HG02798 (cell line): ENCODE data around the gene TENM4.
A peak's percentile ranks its signal among the peaks of the same experiment; 100 is the strongest.

Experiments
- ATAC-seq: cut with Tn5 transposase; IDR thresholded peaks from one replicate; pipeline ENCODE4 v1.9.1; 2021; ENCODE audit warnings: mild to moderate bottlenecking; ENCODE audit not compliant: unreplicated experiment, poor library complexity

Gene TENM4

DNA sequence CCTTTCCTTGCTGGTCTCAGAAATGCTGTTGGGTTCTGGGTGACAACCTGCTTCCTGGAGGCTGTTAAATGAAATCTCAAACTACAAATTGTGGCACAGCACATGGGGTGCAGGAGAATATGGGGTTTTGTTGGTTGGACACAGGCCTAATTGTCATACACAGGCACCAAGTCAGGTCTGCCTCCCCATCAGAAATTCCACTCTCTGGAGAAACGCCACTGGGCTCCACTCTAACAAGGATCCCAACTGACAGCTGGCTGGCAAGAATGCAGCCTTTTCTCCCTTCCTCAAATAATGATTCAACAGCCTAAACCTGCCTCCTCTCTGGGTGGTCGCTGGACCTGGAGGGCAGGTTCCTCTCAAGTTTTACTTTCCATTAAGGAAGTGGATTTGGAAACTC is 688.3 kb downstream of the TENM4 start:
- no peak for ATAC-seq

DNA sequence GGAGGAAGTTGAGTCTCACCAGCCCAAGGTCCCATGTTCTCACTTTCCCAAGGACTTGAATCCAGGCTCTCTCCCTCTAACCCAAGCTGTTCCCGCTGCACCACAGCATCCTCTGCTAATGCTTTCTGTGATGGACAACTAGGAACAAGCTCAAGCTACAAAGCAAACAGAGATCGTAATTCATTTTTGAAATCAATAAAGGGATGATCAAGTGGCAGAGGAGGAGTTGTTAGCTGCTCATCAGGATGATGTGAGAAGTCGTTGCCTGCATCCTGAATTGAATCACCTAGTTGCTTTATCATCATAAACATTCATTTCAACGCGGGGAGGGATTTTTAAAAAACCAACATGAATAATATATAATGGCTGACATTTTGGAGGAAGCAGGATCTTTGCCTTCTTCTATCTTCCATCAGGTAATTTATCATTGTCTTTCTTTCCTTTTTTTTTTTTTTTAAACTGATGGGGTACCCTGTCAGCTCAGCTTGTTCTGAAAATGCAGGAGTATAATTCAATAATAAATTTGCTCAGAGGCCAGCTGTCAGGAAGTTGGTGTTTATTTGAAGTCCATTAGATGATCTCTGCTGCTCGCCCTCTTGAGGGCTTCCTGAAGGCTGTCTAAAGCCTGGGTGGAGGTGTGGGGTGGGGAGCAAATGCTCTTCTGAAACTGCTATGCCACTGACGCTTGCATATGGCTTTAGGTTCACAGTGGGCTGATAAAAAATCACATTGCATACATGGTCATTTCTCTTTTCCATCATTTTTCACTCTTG is 691.7 kb downstream of the TENM4 start:
- no peak for ATAC-seq

DNA sequence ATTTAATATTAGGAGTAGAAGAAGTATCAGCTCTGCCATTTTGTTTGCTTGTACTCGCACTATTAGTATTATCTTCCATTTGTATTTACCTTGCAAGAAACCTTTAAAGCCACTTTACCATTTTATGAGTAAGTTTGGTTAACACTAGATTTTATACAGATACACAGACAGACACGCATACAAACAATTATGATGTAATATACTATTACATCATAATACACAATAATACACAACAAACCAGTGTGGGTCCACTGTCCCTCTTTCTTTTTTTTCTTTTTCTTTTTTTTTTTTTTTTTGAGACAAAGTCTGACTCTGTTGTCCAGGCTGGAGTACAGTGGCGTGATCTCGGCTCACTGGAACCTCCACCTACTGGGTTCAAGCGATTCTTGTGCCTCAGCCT is 695.9 kb downstream of the TENM4 start:
- ATAC-seq, result no peak

DNA sequence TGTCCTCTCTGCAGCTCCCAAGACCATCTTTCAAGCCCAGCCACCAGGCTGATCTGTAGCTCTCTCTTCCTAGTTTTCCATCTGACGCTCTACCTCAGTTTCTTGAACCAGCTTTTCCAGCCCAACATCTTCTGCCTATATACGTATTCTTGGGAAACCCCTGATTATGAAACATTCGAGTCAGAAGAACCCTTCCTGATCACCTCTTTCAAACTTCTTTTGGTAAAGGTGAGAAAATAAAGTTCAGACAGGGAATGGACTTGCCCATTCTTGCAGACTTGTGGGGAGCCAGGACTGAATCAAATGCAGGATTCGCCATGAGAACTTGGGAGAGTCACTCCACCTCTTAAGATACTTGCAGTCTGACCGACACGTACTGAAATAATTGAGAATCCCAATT is 696.6 kb downstream of the TENM4 start:
- ATAC-seq, result no peak

DNA sequence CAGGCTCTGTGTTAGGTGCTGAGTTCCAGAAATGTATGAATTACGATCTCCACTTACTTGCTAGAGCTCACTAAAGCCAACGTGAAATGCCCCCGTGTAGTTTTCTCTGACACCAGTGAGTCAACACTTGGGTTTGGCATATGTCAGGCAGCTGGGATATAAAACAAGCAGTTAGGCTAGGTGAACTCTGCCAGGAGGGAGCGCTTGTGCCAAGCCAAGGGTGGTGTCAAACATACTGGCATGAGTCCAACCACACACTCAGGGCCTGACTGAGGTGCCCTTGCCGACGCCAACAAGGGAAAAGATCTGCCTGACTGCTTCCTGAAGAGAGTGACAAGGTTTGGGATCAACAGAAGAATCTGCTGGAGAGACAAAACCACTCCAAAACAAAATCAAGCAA is 698.4 kb downstream of the TENM4 start:
- no peak for ATAC-seq

DNA sequence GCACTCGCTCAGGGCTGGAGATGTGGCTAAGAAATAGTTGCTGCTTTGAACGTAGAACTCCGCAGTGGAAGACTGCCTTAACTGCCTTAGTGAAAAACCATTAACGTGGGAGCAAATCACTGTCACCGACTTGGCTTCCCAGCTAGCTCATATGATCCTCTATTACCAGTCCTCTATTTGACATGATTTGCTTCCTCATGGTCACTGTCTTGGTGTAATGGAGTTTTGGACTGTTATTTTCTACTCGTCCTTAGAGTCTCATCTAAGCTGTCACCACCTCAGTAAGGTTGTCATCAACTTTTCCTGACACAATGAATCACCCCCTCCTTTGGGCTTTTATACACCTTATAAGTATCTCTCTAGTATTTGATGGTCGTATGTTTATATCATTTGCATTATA is 699.1 kb downstream of the TENM4 start:
- no peak for ATAC-seq

DNA sequence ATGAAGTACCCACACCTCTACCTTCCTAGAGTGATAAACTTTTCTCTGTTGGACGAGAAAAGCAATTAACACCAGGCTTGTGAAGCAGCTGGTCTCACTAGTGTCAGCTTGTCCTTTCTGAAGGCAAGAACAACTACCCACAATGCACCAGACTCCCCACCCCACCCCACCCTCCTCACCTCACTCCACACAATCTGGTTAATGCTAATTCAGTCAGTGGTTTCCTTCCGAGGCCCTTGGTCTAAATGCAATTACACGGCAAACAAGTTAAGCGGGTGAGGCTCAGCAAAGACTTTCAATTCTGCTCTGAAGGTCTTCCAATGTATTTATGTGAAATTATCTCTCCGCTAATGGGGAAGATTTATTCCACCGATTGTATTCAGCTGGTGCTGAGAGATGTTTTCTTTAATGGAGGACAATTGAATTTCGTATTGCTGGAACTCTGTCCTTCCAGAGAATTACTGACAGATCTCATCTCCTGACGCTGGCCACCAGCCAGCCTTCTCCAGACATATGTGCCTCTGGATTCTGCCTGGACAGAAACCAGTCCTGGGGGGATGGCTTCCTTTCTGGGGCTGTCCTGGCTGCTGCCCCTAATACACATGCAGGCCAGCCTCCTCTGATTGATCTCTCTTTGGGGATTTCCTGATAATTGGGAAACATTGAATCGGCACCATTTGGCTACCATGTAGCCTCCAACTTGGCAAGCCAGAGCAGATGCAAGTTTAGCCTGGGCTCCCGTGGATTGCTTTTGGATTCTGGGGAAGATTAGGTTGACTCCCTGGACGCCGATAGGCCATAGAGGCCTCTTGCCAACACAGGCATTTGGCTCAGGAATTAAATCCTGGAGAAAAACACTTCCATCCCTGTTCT is 700.4 kb downstream of the TENM4 start:
- no peak for ATAC-seq

DNA sequence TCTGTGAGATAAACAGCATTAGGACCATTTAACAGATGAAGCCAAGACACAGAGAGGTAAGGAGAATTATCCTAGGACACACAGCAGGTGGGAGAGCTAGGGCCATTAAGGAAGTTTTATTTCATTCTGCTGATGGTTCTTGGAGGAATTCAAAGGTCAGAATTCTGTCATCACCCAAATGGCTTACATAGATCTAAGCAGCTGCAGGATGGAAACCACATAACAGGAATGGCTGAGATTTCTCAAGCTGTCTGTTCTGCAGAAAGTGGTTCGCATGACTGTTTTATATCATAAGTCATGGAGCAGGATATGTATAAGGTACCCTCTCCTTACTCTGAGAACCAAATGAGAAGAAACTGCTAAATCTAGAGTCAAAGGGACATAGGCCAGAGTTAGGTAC is 702.9 kb downstream of the TENM4 start:
- ATAC-seq, result no peak

DNA sequence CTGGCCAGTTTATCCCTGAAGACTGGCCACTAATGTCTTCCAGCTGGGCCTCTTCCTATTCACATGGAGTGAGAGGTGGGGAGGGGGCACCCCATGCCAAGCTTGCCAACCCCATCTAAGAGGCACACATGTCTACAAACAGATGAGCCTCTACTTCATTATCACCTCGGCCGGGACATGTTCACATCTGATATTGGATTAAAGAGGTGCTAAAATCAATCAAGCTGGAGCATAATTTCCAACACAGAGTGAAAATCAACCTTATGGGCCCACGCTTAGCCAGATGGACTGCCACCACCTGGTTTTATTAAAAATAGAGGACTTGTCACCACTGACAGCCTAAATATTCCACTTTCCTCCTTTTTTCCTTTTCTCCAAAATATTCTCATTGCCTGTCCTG is 703.5 kb downstream of the TENM4 start:
- no peak for ATAC-seq

DNA sequence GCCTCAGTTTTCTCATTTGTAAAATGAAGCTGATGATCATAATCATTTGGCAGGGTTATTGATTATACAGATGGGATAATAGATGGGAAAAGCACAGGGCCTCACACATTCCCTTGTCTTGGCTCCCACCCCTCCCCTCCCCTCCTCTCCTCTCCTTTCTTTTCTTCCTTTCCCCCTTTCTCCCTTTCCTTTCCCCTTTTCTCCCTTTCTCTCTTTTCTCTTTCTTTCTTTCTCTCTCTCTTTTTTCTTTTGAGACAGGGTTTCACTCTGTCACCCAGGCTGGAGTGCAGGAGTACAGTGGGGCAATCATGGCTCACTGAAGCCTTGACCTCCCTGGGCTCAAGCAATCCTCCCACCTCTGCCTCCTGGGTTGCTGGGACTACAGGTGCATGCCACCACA is 705.1 kb downstream of the TENM4 start:
- no peak for ATAC-seq

DNA sequence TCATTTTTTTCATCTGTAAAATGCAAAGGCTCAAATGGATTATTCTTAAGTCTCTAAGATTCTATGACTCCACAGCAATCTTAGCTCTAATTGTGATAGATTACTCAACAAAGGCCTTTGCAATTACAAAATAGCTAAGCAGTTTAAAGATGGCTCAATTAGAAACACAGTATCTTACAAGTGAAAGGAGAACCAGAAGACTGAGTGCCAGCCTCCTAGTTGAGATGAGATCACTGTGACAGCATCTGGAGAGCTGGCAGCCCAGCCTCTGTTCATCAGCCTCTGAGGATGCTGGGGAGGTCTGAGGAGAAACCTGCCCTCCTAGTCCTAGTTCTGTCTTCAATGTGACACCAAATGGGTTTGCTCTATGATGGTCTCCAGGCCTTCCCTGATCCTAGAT is 707.8 kb downstream of the TENM4 start:
- no peak for ATAC-seq

DNA sequence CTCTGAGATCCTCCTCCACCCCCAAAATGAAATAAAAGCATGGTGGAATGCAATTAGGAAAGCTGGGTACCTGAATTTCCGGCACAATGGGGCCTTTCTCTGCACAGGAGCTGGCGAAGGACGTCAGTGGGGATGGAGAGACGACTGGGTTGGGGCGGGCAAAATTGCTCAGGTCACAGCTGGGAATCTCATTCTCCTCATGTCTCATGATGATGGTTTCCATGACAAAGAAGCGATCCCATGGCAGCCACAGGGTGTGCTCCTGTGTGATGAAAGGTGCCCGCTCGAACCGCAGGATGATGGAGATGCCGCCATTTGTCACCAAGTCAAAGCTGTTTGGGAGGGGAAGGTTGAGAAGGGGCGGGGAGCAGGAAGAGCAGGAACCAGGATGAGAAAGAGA is 708.6 kb downstream of the TENM4 start:
- ATAC-seq, result no peak

DNA sequence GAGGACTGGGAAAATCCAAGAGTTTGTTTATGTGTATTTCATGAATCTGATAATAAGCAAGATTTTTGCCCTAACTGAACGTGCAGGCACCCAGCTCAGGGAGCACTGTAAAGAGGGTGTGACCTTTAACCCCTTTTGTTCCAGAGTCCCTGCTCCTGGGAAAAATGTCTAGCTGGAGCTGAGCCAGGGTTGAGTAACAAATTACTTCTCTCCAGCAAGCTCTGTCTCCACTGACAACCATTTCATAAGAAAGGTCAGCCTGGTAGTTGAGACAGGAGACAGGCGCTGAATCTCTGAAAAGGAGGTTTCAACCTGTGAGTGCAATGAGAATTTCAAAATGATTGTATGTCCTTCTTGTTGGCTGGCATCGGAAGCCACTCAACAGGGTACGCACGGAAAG is 709.8 kb downstream of the TENM4 start:
- ATAC-seq, result no peak

DNA sequence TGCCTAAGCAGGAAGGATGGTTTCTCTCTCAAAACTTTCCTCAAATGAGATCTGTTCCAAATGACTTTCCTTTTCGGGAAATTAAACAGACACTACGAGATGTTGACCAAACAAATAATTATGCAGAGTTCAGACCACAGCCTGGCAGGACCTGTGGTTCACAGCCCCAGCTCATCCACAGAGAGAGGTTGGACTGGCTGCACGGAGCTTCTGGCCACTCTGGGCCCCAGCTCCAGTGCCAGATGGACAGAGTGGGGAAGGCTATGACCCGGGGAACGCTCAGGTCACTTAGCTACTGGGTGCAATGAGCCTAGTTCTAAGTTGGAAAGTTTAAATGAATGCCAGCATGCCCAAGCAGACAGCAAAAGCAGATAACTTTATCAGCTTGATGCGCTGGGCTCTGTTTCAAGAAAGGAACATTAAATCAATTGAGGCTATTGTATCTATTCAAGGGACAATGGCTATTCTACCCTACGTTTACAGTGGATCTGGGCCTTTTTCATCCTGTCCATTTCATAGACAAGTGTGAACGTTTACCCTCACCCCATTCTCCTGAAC is 710.5 kb downstream of the TENM4 start:
- no peak for ATAC-seq

DNA sequence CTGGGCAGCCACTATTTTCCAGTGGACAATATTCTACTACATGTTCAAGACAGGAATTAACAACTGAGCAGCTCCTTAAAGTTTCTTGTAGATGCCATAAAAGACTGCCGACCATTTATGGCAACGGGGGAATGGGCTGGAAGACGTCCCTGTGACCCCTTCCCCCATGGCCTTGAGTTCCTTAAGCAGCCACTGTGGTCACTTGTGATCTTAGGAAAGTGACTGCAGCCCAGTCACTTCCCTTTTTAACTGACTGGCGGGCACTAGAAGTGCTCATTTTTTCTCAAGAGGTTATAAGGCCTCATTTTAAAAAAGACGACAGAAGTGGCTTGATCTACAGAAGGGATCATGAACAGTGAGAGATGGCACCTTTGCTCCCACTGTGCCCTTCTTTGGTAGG is 713.0 kb downstream of the TENM4 start:
- ATAC-seq, result no peak

DNA sequence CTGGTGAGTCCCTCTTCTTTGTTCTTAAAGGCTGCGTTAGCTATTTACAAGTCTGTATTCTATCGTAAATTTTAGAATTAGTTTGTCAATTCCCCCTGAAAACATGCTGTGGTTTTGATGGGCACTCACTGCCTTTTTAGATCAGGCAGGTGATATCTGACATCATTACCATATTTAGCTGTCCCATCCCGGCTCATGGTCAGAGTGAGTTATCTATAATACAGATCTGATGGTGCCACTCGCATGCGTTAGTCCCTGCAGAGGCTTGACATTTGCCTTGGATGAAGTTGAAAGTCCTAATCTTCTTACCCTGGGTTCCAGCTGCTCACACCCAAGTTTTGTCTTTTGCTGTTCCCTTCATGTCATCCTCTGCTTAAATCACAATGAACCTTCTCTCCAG is 715.6 kb downstream of the TENM4 start:
- no peak for ATAC-seq

DNA sequence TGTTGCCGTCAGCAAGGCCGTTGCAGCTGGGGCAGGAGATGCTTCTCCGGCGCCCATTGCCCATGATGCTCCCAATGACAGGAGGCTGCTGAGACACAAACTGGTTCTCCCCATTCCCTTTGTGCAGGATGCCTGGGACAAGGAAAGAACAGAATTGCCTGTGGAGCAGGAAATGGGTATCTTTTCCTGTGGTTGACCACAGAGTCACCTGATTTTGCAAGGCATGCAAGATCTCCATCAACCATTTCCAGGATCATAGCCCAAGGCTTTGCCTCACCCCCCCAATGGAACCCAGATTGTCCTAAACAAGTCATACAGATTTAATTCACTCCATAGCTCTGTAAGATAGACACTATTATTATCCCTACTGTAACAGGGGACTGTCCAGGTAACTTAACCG is 718.0 kb downstream of the TENM4 start:
- no peak for ATAC-seq

DNA sequence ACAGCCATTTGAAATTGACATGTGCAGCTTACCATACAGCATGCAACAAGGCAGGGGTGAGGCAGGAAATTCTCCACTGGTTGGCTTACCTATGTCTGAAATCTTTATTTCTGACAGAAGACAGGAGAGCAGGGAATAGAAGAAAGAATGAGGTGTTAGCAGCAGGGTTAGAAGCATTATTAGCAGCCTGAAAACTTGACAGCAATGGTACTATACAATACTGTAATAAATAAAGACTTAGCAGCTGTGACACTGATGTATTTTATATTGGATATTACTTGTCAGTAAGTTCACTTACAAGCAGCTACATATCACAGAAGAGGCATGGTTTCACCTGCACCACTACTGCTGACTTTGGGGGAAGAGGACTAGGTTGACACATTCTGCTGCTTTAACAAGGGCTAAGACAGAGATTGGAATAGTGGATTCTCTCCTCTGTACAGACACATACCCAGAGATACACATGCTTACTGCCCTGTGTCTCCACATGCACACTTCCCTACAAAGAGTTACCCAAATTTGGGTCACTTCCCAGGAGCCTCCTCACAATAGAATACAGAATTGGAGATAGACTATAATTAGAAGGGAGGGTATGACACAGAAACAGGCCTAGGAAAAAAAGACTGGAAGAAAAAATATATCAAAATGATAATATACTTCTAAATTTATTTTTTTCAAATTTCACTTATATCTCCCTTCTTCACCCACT is 720.4 kb downstream of the TENM4 start:
- no peak for ATAC-seq

DNA sequence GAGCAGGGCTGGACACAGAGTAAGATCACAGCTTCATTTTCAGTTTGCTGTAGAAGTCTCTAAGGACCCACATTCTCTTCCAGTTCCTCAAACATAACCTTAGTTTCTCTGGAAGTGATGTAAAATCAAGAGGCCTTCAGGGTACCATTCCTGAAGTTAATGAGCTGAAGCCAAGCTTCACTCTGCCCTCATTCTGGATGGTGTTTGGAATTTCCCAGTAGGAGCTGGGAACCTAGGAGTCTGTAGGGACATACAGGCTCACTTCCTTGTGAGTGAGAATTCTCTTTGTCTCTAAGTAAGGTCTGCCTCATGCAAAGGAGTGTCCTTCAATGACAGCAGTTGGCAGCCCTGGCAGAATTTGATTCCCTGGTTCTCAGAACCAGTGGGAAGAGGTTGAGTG is 723.8 kb downstream of the TENM4 start:
- no peak for ATAC-seq

DNA sequence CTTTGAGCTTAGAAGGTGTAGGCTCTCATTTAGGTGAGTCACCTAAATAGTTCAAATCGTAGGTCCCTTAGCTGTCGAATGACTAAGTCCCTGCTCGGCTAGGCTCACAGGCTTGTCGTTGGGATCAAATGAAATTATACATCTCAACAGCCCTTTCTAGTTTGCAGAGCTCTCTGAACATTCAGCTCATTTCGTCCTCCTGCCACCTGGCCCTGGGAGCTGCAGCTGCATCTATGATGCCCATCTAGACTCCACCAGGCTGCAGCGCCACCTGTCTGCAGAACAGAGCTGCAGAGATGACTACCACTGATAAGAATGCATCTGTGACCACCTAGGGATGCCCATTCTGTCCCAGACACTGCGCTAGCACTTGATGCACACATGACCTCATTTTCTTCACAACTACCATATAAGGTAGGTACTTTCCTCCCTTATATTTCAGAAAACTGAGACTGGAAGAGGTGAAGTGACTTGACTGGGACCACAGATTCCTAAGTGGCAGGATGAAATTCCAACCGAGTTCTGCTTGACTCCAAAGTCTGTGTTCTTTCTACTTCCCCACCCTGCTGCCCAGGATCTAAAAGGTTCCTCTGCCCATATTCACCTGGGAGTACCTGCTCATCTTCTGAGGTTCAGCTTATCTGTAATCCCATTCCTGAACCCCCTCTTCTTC is 725.1 kb downstream of the TENM4 start:
- peak; percentile 78 for ATAC-seq
